Loucy (cell line): Measurements from ENCODE around the gene SEC63.
A peak's percentile ranks its signal among the peaks of the same experiment; 100 is the strongest.
"Not testable (repeated sequence)": the region's sequence is repeated elsewhere in the genome, so short reads cannot be mapped to it uniquely, and the experiment has no call there.

Experiments
- H2AFZ ChIP-seq: fragments of 200-600 bp; sonication (generic); 2 replicates; pipeline ENCODE4 v1.6.0; 2016; ENCODE audit warnings: antibody characterized with exemption, mild to moderate bottlenecking, low read length, moderate library complexity
- H3F3A ChIP-seq: fragments of 200-600 bp; 2 replicates; pipeline ENCODE4 v1.6.0; 2016; ENCODE audit warnings: antibody characterized with exemption, low read depth, mild to moderate bottlenecking
- H3K27me3 ChIP-seq: fragments of 200-600 bp; sonication (generic); 2 replicates; pipeline ENCODE4 v1.6.1; 2014; ENCODE audit warnings: low read length, mild to moderate bottlenecking; ENCODE audit not compliant: insufficient read depth, poor library complexity, severe bottlenecking
- H3K36me3 ChIP-seq: fragments of 200-600 bp; sonication (generic); 2 replicates; pipeline ENCODE4 v1.6.1; 2016; ENCODE audit warnings: low read length; ENCODE audit not compliant: insufficient read depth
- H3K4me1 ChIP-seq: fragments of 200-600 bp; sonication (generic); 2 replicates; pipeline ENCODE4 v1.5.1; 2014; ENCODE audit warnings: low read length, mild to moderate bottlenecking; ENCODE audit not compliant: insufficient read depth, poor library complexity, severe bottlenecking
- H3K4me2 ChIP-seq: fragments of 200-600 bp; sonication (generic); 2 replicates; pipeline ENCODE4 v1.6.0; 2014; ENCODE audit warnings: antibody characterized with exemption, low read length, low read depth, mild to moderate bottlenecking; ENCODE audit not compliant: poor library complexity, severe bottlenecking
- H3K4me3 ChIP-seq: fragments of 200-600 bp; sonication (generic); 2 replicates; pipeline ENCODE4 v1.5.1; 2014; ENCODE audit warnings: low read length, mild to moderate bottlenecking, mixed read lengths; ENCODE audit not compliant: poor library complexity, severe bottlenecking
- H3K79me2 ChIP-seq: fragments of 200-600 bp; sonication (generic); 2 replicates; pipeline ENCODE4 v1.6.1; 2014; ENCODE audit warnings: low read length; ENCODE audit not compliant: insufficient read depth
- H3K9ac ChIP-seq: fragments of 200-600 bp; sonication (generic); 2 replicates; pipeline ENCODE4 v1.6.0; 2014; ENCODE audit warnings: mild to moderate bottlenecking, low read depth, low read length, moderate library complexity; ENCODE audit not compliant: poor library complexity, severe bottlenecking
- H3K9me2 ChIP-seq: fragments of 200-600 bp; sonication (generic); replicated peaks from 2 replicates; pipeline ENCODE4 v1.6.1; 2016; ENCODE audit warnings: low read depth, low read length, mixed read lengths
- H3K9me3 ChIP-seq: fragments of 200-600 bp; sonication (generic); 2 replicates; pipeline ENCODE4 v1.6.1; 2014; ENCODE audit warnings: mild to moderate bottlenecking, antibody characterized with exemption, low read length, low read depth; ENCODE audit not compliant: insufficient read depth
- H4K20me1 ChIP-seq: fragments of 200-600 bp; sonication (generic); 2 replicates; pipeline ENCODE4 v1.6.0; 2014; ENCODE audit warnings: antibody characterized with exemption, low read length, mild to moderate bottlenecking; ENCODE audit not compliant: insufficient read depth, poor library complexity, severe bottlenecking
- EZH2phosphoT487 ChIP-seq: fragments of 200-600 bp; IDR thresholded peaks from 2 replicates; pipeline ENCODE4 v1.6.1; 2018; ENCODE audit warnings: antibody characterized with exemption, mild to moderate bottlenecking, moderate library complexity, borderline replicate concordance
- TF ChIP-seq, protein P1 (sequence below): fragments of 200-600 bp; sonication (generic); conservative IDR thresholded peaks from 2 replicates; pipeline ENCODE4 v1.5.1; 2014; ENCODE audit warnings: mild to moderate bottlenecking, antibody characterized with exemption, low read length

Gene SEC63

GRCh38 chr6:107956586-107957307 lies 1.3 kb downstream of the SEC63 start:
- Histone ChIP-seq H3K4me2 (peak overlapping the region; percentile 94), H3K79me2 (peaks cover 57% of the 10 kb centered on the region), H3K9me2 (no peaks in the 10 kb centered on the region), H3F3A (no peaks in the 10 kb centered on the region), H3K27me3 (peaks cover 5% of the 10 kb centered on the region), H2AFZ (peak overlapping the region; percentile 11; the same call in 1 of the 2 replicates), H3K9ac (peak overlapping the region; percentile 89), H3K4me1 (peaks cover 35% of the 10 kb centered on the region), H3K4me3 (peak overlapping the region; percentile 80), H3K9me3 (no peaks in the 10 kb centered on the region), H4K20me1 (peaks cover 48% of the 10 kb centered on the region), H3K36me3 (no peaks in the 10 kb centered on the region)
- TF ChIP-seq, protein P1, sequence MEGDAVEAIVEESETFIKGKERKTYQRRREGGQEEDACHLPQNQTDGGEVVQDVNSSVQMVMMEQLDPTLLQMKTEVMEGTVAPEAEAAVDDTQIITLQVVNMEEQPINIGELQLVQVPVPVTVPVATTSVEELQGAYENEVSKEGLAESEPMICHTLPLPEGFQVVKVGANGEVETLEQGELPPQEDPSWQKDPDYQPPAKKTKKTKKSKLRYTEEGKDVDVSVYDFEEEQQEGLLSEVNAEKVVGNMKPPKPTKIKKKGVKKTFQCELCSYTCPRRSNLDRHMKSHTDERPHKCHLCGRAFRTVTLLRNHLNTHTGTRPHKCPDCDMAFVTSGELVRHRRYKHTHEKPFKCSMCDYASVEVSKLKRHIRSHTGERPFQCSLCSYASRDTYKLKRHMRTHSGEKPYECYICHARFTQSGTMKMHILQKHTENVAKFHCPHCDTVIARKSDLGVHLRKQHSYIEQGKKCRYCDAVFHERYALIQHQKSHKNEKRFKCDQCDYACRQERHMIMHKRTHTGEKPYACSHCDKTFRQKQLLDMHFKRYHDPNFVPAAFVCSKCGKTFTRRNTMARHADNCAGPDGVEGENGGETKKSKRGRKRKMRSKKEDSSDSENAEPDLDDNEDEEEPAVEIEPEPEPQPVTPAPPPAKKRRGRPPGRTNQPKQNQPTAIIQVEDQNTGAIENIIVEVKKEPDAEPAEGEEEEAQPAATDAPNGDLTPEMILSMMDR: no peak
- no peak for TF ChIP-seq EZH2phosphoT487

GRCh38 chr6:107956181-107956580 lies 1.8 kb downstream of the SEC63 start:
- Histone ChIP-seq H3K9me2 (no peaks in the 10 kb centered on the region), H3K4me1 (peaks cover 39% of the 10 kb centered on the region), H3K79me2 (peaks cover 62% of the 10 kb centered on the region), H3F3A (no peaks in the 10 kb centered on the region), H2AFZ (no peak overlapping the region), H4K20me1 (peaks cover 52% of the 10 kb centered on the region), H3K9me3 (no peaks in the 10 kb centered on the region), H3K27me3 (peaks cover 5% of the 10 kb centered on the region), H3K4me2 (peak overlapping the region; percentile 94), H3K4me3 (peak overlapping the region; percentile 80), H3K36me3 (no peaks in the 10 kb centered on the region), H3K9ac (peak overlapping the region; percentile 89)
- TF ChIP-seq, protein P1: no peak
- TF ChIP-seq EZH2phosphoT487: no peak

DNA sequence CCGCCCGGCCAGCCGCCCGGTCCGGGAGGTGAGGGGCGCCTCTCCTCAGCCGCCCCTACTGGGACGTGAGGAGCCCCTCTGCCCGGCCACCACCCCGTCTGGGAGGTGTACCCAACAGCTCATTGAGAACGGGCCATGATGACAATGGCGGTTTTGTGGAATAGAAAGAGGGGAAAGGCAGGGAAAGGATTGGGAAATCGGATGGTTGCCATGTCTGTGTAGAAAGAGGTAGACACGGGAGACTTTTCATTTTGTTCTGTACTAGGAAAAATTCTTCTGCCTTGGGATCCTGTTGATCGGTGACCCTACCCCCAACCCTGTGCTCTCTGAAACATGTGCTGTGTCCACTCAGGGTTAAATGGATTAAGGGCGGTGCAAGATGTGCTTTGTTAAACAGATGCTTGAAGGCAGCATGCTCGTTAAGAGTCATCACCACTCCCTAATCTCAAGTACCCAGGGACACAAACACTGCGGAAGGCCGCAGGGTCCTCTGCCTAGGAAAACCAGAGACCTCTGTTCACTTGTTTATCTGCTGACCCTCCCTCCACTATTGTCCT lies 4.1 kb downstream of the SEC63 start:
- H3K4me2 ChIP-seq: peak overlapping the region; percentile 94
- H3K9ac ChIP-seq, H3K27me3 ChIP-seq, H3K4me3 ChIP-seq, H3K9me2 ChIP-seq, H2AFZ ChIP-seq, H3F3A ChIP-seq, H3K36me3 ChIP-seq, H3K9me3 ChIP-seq: not testable (repeated sequence)
- peaks cover 74% of the 10 kb centered on the region for H4K20me1 ChIP-seq
- H3K79me2 ChIP-seq: peaks cover 85% of the 10 kb centered on the region
- H3K4me1 ChIP-seq: peaks cover 54% of the 10 kb centered on the region
